K562 (cell line): ENCODE data around the gene FGD6. TPM values are rescaled to one million over a fixed set of nuclear protein-coding genes. Genes with fewer than 3 reads are reported as not detected.

ENCODE experiments used
- DDX20 ChIP-seq: fragments of 450-650 bp; IDR thresholded peaks from 2 replicates; pipeline ENCODE4 v1.6.1; 2016; ENCODE audit warnings: missing genetic modification characterization, low read depth, mild to moderate bottlenecking, missing compliant biosample characterization, moderate library complexity
- DPF2 ChIP-seq: fragments of 450-650 bp; IDR thresholded peaks from 2 replicates; pipeline ENCODE4 v1.6.1; 2016
- HMGN3 ChIP-seq: IDR thresholded peaks from 2 replicates; pipeline ENCODE4 v1.6.1; 2011; ENCODE audit warnings: borderline replicate concordance, low read depth, mild to moderate bottlenecking, mixed read lengths, low read length; ENCODE audit not compliant: insufficient read length; ENCODE audit errors: extremely low read depth
- IRF2 ChIP-seq: sonication (generic); formaldehyde crosslinking; IDR thresholded peaks from 2 replicates; pipeline ENCODE4 v1.8.1; 2022; ENCODE audit warnings: mild to moderate bottlenecking, missing genetic modification reagents
- MECOM ChIP-seq: fragments of 250-450 bp; sonication (Bioruptor Pico); IDR thresholded peaks from 2 replicates; pipeline ENCODE4 v1.8.0; 2022; ENCODE audit warnings: inconsistent platforms
- SMARCC2 ChIP-seq: fragments of 450-650 bp; IDR thresholded peaks from 2 replicates; pipeline ENCODE4 v1.6.1; 2017; ENCODE audit warnings: antibody characterized with exemption, moderate library complexity, mild to moderate bottlenecking, low read depth
- TAF15 ChIP-seq: fragments of 200-400 bp; formaldehyde crosslinking; IDR thresholded peaks from 2 replicates; pipeline ENCODE4 v1.6.1; 2017; ENCODE audit warnings: mild to moderate bottlenecking, low read depth, low read length, moderate library complexity
- TARDBP ChIP-seq: fragments of 450-650 bp; IDR thresholded peaks from 2 replicates; pipeline ENCODE4 v1.6.1; 2016
- TBL1XR1 ChIP-seq, 2 experiments: IDR thresholded peaks; 2 replicates each; pipeline ENCODE4 v1.6.1; 2012; ENCODE audit warnings: improper control_type of control experiment in 2 of 2, low read length in 2 of 2, mild to moderate bottlenecking in 1 of 2
- XRCC5 ChIP-seq: fragments of 200-400 bp; formaldehyde crosslinking; IDR thresholded peaks from 2 replicates; pipeline ENCODE4 v1.6.1; 2017; ENCODE audit warnings: low read depth, mild to moderate bottlenecking, low read length
- ZC3H11A ChIP-seq: IDR thresholded peaks from 2 replicates; pipeline ENCODE4 v1.6.1; 2012; ENCODE audit warnings: low read depth, low read length, improper control_type of control experiment
- ZFPM2 ChIP-seq: fragments of 250-450 bp; sonication (Bioruptor Pico); IDR thresholded peaks from 2 replicates; pipeline ENCODE4 v1.5.1; 2022; ENCODE audit warnings: mild to moderate bottlenecking
- polyA plus RNA-seq, 8 experiments: library from polyadenylated mRNA; depleted of rRNA in 4 of 8; stranded (reverse) in 5 of 8; unstranded in 3 of 8; fragments of >200 nt; fragmentation: Nextera tagmentation in 2 of 8; fragmentation: Illumina TruSeq in 1 of 8; extraction: Ambion mirVana in 2 of 8; extraction: Trizol in 1 of 8; gene quantifications; 2 replicates each; pipeline versions ENCODE4 v1.2.1 to v1.2.3, GENCODE V29; 2011 to 2014; ENCODE audit warnings: inconsistent platforms in 1 of 8, missing spikeins in 1 of 8
- total RNA-seq, 7 experiments: library from RNA; depleted of rRNA in 6 of 7; stranded (reverse); fragments of >200 nt in 6 of 7; fragmentation: Illumina TruSeq in 2 of 7; extraction: Trizol in 2 of 7; gene quantifications; 2 replicates each; pipeline versions ENCODE4 v1.2.1 to v1.2.3, GENCODE V29; 2011 to 2021; ENCODE audit warnings: low replicate concordance in 1 of 7
- TF ChIP-seq, protein P1 (sequence below): fragments of 450-650 bp; IDR thresholded peaks from 2 replicates; pipeline ENCODE4 v1.6.1; 2017; ENCODE audit warnings: antibody characterized with exemption, mild to moderate bottlenecking
- TF ChIP-seq, protein P2 (sequence below): sonication (generic); formaldehyde crosslinking; IDR thresholded peaks from 2 replicates; pipeline ENCODE4 v1.8.1; 2023; ENCODE audit warnings: mild to moderate bottlenecking, missing genetic modification reagents
- TF ChIP-seq, protein P3 (sequence below), 2 experiments: fragments of 200-800 bp in 1 of 2; sonication (Bioruptor generic) in 1 of 2; sonication (generic) in 1 of 2; formaldehyde crosslinking in 1 of 2; IDR thresholded peaks in 1 of 2; conservative IDR thresholded peaks in 1 of 2; 2 replicates each; pipeline versions ENCODE4 v1.5.0 to v1.6.1; 2016 to 2020; ENCODE audit warnings: missing compliant biosample characterization in 1 of 2, missing genetic modification characterization in 1 of 2, missing genetic modification reagents in 1 of 2
- TF ChIP-seq, protein P4 (sequence below): fragments of 450-650 bp; IDR thresholded peaks from 2 replicates; pipeline ENCODE4 v1.6.1; 2016; ENCODE audit warnings: mild to moderate bottlenecking
- TF ChIP-seq, protein P5 (sequence below): IDR thresholded peaks from 2 replicates; pipeline ENCODE4 v1.6.1; 2011; ENCODE audit not compliant: insufficient read length; ENCODE audit errors: extremely low read depth

FGD6 gene
- total and polyA plus RNA-seq, 9 of the 15 experiments (the other 6 are each of a cell fraction or from before 2014, with no cell fraction given): 1.5 to 11.1 (median 5.8) TPM

DNA sequence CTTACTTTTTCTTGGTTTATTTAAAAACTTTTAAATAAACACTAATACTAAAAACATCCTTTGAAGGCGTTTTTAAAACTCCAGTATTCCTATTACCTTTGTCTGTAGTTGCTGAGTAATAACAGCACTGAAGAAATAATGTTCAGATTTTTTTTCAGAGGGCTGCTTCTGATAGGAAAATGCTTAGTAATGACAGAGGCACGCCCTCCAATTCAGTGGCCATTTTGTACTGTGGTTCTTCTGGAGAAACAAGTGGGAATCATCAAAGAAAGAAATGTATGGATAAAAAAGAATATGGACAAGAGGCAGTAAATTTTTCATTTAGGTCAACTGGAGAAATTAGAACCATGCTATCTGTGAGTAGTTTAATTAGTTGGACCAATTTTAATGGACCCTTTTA is 13.9 kb upstream of the FGD6 start (continued):
- TF ChIP-seq, protein P1, sequence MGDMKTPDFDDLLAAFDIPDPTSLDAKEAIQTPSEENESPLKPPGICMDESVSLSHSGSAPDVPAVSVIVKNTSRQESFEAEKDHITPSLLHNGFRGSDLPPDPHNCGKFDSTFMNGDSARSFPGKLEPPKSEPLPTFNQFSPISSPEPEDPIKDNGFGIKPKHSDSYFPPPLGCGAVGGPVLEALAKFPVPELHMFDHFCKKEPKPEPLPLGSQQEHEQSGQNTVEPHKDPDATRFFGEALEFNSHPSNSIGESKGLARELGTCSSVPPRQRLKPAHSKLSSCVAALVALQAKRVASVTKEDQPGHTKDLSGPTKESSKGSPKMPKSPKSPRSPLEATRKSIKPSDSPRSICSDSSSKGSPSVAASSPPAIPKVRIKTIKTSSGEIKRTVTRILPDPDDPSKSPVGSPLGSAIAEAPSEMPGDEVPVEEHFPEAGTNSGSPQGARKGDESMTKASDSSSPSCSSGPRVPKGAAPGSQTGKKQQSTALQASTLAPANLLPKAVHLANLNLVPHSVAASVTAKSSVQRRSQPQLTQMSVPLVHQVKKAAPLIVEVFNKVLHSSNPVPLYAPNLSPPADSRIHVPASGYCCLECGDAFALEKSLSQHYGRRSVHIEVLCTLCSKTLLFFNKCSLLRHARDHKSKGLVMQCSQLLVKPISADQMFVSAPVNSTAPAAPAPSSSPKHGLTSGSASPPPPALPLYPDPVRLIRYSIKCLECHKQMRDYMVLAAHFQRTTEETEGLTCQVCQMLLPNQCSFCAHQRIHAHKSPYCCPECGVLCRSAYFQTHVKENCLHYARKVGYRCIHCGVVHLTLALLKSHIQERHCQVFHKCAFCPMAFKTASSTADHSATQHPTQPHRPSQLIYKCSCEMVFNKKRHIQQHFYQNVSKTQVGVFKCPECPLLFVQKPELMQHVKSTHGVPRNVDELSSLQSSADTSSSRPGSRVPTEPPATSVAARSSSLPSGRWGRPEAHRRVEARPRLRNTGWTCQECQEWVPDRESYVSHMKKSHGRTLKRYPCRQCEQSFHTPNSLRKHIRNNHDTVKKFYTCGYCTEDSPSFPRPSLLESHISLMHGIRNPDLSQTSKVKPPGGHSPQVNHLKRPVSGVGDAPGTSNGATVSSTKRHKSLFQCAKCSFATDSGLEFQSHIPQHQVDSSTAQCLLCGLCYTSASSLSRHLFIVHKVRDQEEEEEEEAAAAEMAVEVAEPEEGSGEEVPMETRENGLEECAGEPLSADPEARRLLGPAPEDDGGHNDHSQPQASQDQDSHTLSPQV: peak; percentile 44; the same call in 1 of the 2 replicates
- TF ChIP-seq TAF15 (no peak), IRF2 (CRISPR knock-in tag) (no peak), SMARCC2 (peak; percentile 35; the same call in 1 of the 2 replicates), MECOM (no peak), DDX20 (no peak), DPF2 (peak; percentile 44; the same call in 1 of the 2 replicates), TARDBP (no peak), XRCC5 (no peak), ZFPM2 (CRISPR knock-in tag) (no peak), ZC3H11A (no peak), TBL1XR1 (IDR thresholded peaks at IDR 0.05; ENCODE audit: low read length in 2 of 2) (no peak), HMGN3 (no peak)
- TF ChIP-seq, protein P2, sequence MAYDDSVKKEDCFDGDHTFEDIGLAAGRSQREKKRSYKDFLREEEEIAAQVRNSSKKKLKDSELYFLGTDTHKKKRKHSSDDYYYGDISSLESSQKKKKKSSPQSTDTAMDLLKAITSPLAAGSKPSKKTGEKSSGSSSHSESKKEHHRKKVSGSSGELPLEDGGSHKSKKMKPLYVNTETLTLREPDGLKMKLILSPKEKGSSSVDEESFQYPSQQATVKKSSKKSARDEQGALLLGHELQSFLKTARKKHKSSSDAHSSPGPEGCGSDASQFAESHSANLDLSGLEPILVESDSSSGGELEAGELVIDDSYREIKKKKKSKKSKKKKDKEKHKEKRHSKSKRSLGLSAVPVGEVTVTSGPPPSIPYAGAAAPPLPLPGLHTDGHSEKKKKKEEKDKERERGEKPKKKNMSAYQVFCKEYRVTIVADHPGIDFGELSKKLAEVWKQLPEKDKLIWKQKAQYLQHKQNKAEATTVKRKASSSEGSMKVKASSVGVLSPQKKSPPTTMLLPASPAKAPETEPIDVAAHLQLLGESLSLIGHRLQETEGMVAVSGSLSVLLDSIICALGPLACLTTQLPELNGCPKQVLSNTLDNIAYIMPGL (CRISPR knock-in tag): no peak
- TF ChIP-seq, protein P3, sequence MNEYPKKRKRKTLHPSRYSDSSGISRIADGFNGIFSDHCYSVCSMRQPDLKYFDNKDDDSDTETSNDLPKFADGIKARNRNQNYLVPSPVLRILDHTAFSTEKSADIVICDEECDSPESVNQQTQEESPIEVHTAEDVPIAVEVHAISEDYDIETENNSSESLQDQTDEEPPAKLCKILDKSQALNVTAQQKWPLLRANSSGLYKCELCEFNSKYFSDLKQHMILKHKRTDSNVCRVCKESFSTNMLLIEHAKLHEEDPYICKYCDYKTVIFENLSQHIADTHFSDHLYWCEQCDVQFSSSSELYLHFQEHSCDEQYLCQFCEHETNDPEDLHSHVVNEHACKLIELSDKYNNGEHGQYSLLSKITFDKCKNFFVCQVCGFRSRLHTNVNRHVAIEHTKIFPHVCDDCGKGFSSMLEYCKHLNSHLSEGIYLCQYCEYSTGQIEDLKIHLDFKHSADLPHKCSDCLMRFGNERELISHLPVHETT (CRISPR knock-in tag; conservative IDR thresholded peaks at IDR 0.05 in 1 of 2, IDR thresholded peaks at IDR 0.05 in 1 of 2): no peak
- TF ChIP-seq, protein P4, sequence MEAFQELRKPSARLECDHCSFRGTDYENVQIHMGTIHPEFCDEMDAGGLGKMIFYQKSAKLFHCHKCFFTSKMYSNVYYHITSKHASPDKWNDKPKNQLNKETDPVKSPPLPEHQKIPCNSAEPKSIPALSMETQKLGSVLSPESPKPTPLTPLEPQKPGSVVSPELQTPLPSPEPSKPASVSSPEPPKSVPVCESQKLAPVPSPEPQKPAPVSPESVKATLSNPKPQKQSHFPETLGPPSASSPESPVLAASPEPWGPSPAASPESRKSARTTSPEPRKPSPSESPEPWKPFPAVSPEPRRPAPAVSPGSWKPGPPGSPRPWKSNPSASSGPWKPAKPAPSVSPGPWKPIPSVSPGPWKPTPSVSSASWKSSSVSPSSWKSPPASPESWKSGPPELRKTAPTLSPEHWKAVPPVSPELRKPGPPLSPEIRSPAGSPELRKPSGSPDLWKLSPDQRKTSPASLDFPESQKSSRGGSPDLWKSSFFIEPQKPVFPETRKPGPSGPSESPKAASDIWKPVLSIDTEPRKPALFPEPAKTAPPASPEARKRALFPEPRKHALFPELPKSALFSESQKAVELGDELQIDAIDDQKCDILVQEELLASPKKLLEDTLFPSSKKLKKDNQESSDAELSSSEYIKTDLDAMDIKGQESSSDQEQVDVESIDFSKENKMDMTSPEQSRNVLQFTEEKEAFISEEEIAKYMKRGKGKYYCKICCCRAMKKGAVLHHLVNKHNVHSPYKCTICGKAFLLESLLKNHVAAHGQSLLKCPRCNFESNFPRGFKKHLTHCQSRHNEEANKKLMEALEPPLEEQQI: peak; percentile 10; the same call in 1 of the 2 replicates
- TF ChIP-seq, protein P5, sequence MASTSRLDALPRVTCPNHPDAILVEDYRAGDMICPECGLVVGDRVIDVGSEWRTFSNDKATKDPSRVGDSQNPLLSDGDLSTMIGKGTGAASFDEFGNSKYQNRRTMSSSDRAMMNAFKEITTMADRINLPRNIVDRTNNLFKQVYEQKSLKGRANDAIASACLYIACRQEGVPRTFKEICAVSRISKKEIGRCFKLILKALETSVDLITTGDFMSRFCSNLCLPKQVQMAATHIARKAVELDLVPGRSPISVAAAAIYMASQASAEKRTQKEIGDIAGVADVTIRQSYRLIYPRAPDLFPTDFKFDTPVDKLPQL: no peak
